Measurements from ENCODE around the gene MC1R.
"Not testable (repeated sequence)": the region's sequence is repeated elsewhere in the genome, so short reads cannot be mapped to it uniquely, and the experiment has no call there.

MC1R gene
- total RNA-seq: 0.42 to 2.8 (median 1.3) reads per million in 17 experiments

- DNase-seq: peak in 2 of 4 experiments; percentile 22 to 53
Observed at GRCh38 chr16:89918453-89919347, at the start of gene MC1R. TSS of gene MC1R (plus strand) at chr16:89918862. CDS start at chr16:89919259, 397 bp downstream.

- DNase-seq: no peak
Observed at GRCh38 chr16:89869911-89870310, 48.8 kb upstream of the MC1R start.

- DNase-seq: no peak
Observed at GRCh38 chr16:89870440-89870839, 48.2 kb upstream of the MC1R start.

GRCh38 chr16:89871895-89872294, 46.8 kb upstream of the MC1R start:
- DNase-seq: no peak

- DNase-seq: peak; percentile 86 to 96 (median 92)
Observed at GRCh38 chr16:89873109-89873971, 45.3 kb upstream of the MC1R start, which contains the start of gene TCF25. TSS of gene TCF25 (plus strand) at chr16:89873592. CDS start at chr16:89873668, 76 bp downstream.

GRCh38 chr16:89873972-89874689, 44.5 kb upstream of the MC1R start:
- DNase-seq: peak; percentile 99 to 100 (median 99)

GRCh38 chr16:89879123-89879522, 39.5 kb upstream of the MC1R start:
- DNase-seq: not testable (repeated sequence)

- no peak for DNase-seq
Observed at GRCh38 chr16:89880477-89881367, 37.9 kb upstream of the MC1R start.

GRCh38 chr16:89881368-89881730, 37.3 kb upstream of the MC1R start:
- DNase-seq: no peak

- DNase-seq: no peak
Observed at GRCh38 chr16:89883346-89884040, 35.2 kb upstream of the MC1R start.

GRCh38 chr16:89884041-89884421, 34.6 kb upstream of the MC1R start:
- DNase-seq: no peak

GRCh38 chr16:89887243-89887642, 31.4 kb upstream of the MC1R start:
- DNase-seq: no peak

- DNase-seq: no peak
Observed at GRCh38 chr16:89890200-89890599, 28.5 kb upstream of the MC1R start.

GRCh38 chr16:89890886-89891657, 27.6 kb upstream of the MC1R start:
- peak in 1 of 4 experiments; percentile 9 for DNase-seq

GRCh38 chr16:89892055-89892630, 26.5 kb upstream of the MC1R start:
- no peak for DNase-seq

GRCh38 chr16:89892635-89893034, 26.0 kb upstream of the MC1R start:
- no peak for DNase-seq

GRCh38 chr16:89893642-89894548, 24.8 kb upstream of the MC1R start:
- no peak for DNase-seq

GRCh38 chr16:89895482-89896250, 23.0 kb upstream of the MC1R start:
- no peak for DNase-seq

All from suppressor macrophage (primary cell).